ENCODE measurements around the gene RAMP3. TPM values are rescaled to one million over a fixed set of nuclear protein-coding genes. Genes with fewer than 3 reads are reported as not detected.

RAMP3 gene
- total RNA-seq, 4 donors from 2014 or later = 9.6 to 39.3 (median 33.2) TPM

GRCh38 chr7:45183711-45184210 lies 26.2 kb downstream of the RAMP3 start:
- no peaks in the 10 kb centered on the region for H3K9me3 ChIP-seq
- TF ChIP-seq, protein P1, sequence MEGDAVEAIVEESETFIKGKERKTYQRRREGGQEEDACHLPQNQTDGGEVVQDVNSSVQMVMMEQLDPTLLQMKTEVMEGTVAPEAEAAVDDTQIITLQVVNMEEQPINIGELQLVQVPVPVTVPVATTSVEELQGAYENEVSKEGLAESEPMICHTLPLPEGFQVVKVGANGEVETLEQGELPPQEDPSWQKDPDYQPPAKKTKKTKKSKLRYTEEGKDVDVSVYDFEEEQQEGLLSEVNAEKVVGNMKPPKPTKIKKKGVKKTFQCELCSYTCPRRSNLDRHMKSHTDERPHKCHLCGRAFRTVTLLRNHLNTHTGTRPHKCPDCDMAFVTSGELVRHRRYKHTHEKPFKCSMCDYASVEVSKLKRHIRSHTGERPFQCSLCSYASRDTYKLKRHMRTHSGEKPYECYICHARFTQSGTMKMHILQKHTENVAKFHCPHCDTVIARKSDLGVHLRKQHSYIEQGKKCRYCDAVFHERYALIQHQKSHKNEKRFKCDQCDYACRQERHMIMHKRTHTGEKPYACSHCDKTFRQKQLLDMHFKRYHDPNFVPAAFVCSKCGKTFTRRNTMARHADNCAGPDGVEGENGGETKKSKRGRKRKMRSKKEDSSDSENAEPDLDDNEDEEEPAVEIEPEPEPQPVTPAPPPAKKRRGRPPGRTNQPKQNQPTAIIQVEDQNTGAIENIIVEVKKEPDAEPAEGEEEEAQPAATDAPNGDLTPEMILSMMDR (IDR thresholded peaks at IDR 0.05 in 4 of 5, conservative IDR thresholded peaks at IDR 0.05 in 1 of 5) = no peak
- TF ChIP-seq POLR2A (IDR thresholded peaks at IDR 0.05) = no peak
- no peak for ATAC-seq
- no peaks in the 10 kb centered on the region for H3K36me3 ChIP-seq
- no peak overlapping the region for H3K4me3 ChIP-seq
- no peak for DNase-seq
- in situ Hi-C loops (cut with MboI; ENCODE audit: low sequenced_read_pairs in 4 of 4) = no loop called here
- no peaks in the 10 kb centered on the region for H3K4me1 ChIP-seq
- no peaks in the 10 kb centered on the region for H3K27me3 ChIP-seq
- intact Hi-C loops (cut with DNase I; ENCODE audit: low total_unique reads) = no loop called here
- H3K27ac ChIP-seq = no peak overlapping the region

DNA sequence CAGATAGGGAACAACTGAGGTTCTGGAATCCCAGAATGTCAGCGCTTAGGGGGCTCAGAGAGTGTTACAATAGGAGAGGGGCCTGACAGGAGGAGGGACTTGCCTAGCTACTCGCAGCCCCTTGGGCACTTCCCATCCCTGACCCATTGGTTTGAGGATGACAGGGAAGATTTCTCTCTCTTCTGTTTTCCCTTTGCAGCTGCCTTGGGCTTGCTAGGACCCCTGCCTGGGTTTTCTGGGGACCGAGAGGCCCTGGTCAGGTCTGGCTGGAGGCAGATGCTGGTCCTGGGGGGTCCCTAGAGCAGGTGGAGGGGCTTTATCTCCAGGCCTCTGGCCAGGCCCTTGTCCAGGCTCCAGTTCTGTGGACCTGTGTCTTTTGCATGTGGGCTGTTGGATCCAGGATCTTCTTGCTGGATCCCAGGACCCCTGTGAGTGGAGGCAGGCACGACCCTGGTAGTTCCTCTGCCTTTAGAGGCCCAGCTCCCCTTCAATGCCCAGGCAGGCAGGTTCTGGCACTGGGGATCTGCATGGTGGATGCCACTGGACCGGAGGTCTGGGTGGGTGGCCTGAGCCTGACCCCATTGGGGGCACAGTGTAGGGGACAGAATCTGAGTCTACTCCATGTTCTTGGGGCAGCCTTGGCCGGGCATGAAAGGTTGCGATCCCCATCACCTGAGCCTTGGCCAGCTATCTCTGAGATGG lies 26.9 kb downstream of the RAMP3 start:
- in situ Hi-C loops (cut with MboI; ENCODE audit: low sequenced_read_pairs in 4 of 4) = no loop called here
- no peaks in the 10 kb centered on the region for H3K36me3 ChIP-seq

DNA sequence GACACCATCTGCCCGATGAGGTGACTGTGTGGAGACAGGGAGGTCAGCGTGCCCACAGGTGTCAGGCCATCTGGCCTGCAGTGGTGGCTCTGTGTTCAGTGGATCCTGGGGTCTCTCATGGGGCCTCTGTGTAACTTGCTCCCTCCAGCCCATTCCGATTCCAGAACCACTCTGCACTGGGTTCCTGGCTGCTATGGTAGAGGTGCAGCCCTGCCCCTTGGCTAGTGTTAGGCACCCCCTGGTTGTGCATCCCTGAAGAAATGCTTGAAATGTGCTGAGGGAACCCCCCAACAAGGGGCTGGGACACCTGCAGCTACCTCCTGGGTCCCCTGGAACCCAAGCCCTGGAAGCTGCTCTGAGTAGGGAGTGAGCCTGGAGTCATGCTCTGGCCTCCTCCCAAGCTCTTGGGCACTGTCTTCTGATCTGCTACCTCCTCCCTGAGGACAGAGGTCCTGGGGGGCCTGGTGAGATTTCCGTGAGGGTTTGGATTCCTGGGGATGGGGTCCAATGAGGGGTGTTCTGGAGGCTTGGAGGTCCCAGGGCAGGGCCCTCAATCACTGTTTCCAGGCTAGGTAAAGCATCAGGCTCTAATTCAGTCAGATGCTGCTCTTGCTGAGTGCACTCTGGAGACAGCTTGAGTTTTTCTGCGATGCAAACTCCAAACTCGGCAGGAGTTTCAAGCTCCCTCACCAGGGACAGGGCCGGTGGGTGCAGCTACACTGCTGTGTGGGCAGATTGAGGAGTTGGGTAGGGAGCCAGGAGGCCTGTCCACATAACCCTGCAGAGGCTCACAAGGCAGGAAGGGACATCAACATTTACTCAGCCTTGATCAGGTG lies 27.7 kb downstream of the RAMP3 start:
- H3K4me1 ChIP-seq = no peaks in the 10 kb centered on the region
- TF ChIP-seq, protein P1 (IDR thresholded peaks at IDR 0.05 in 4 of 5, conservative IDR thresholded peaks at IDR 0.05 in 1 of 5) = no peak
- TF ChIP-seq POLR2A (IDR thresholded peaks at IDR 0.05) = no peak
- intact Hi-C loops (cut with DNase I; ENCODE audit: low total_unique reads) = no loop called here
- H3K9me3 ChIP-seq = no peaks in the 10 kb centered on the region
- H3K27ac ChIP-seq = no peak overlapping the region
- H3K27me3 ChIP-seq = no peaks in the 10 kb centered on the region
- H3K36me3 ChIP-seq = no peaks in the 10 kb centered on the region
- ATAC-seq (no peak), DNase-seq (no peak)
- no peak overlapping the region for H3K4me3 ChIP-seq
- in situ Hi-C loops (cut with MboI; ENCODE audit: low sequenced_read_pairs in 4 of 4) = no loop called here

More for the DNA sequence above, 26.9 kb downstream of the RAMP3 start:
- no peaks in the 10 kb centered on the region for H3K9me3 ChIP-seq
- H3K27ac ChIP-seq = no peak overlapping the region
- no peaks in the 10 kb centered on the region for H3K27me3 ChIP-seq
- DNase-seq (no peak), ATAC-seq (no peak)
- intact Hi-C loops (cut with DNase I; ENCODE audit: low total_unique reads) = no loop called here
- H3K4me3 ChIP-seq = no peak overlapping the region
- no peaks in the 10 kb centered on the region for H3K4me1 ChIP-seq
- no peak for TF ChIP-seq POLR2A (IDR thresholded peaks at IDR 0.05)
- TF ChIP-seq, protein P1 (IDR thresholded peaks at IDR 0.05 in 4 of 5, conservative IDR thresholded peaks at IDR 0.05 in 1 of 5) = no peak

DNA sequence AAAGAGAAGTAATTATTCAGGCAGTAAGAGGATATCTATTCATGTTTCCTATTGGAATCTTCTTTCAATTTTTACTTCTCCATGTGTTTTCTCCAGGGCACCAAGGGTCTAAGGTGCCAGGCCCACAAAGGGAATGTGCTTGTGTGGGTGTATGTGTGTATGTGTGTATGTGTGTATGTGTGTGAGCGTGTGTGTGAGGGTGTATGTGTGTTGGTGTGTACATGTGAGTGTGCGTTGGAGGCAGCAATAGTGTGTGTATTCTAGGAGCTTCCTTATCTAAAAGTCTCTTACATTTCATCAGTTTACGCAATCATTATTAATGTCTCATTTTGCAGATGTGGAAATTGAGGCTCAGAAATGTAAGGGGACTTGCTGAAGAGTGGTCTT lies 28.3 kb downstream of the RAMP3 start:
- no peaks in the 10 kb centered on the region for H3K9me3 ChIP-seq
- ATAC-seq (no peak), DNase-seq (no peak)
- intact Hi-C loops (cut with DNase I; ENCODE audit: low total_unique reads) (no loop called here), in situ Hi-C loops (cut with MboI; ENCODE audit: low sequenced_read_pairs in 4 of 4) (no loop called here)
- no peak overlapping the region for H3K27ac ChIP-seq
- no peaks in the 10 kb centered on the region for H3K4me1 ChIP-seq
- no peaks in the 10 kb centered on the region for H3K36me3 ChIP-seq
- no peak overlapping the region for H3K4me3 ChIP-seq
- no peak for TF ChIP-seq POLR2A (IDR thresholded peaks at IDR 0.05)
- TF ChIP-seq, protein P1 (IDR thresholded peaks at IDR 0.05 in 4 of 5, conservative IDR thresholded peaks at IDR 0.05 in 1 of 5) = no peak
- H3K27me3 ChIP-seq = no peaks in the 10 kb centered on the region
